ENCODE measurements around the gene ESYT2. TPM values are rescaled to one million over a fixed set of nuclear protein-coding genes. Genes with fewer than 3 reads are reported as not detected.
A peak's percentile ranks its signal among the peaks of the same experiment; 100 is the strongest.

The ESYT2 gene
- total RNA-seq, 1 experiment from 2014 or later = 59.4 TPM

GRCh38 chr7:158825628-158826289 is 3.5 kb downstream of the ESYT2 start:
- Histone ChIP-seq H3K4me1 (peaks cover 23% of the 10 kb centered on the region), H3K4me3 (ENCODE audit: low read depth, low read length) (no peak overlapping the region), H3K9me3 (no peaks in the 10 kb centered on the region), H3K27me3 (replicated peaks; ENCODE audit: control insufficient read depth, insufficient read depth, low read length) (no peaks in the 10 kb centered on the region), H3K36me3 (ENCODE audit: control insufficient read depth, insufficient read depth, low read length) (no peaks in the 10 kb centered on the region)
- intact Hi-C loops (cut with micrococcal nuclease; ENCODE audit: unreplicated experiment) = loop anchor here (10.0 kb wide), 1 partner anchor 61 kb away; no protein-coding TSS in a partner anchor
- Mint-ChIP-seq H3K9me3 (ENCODE audit: unreplicated experiment) (no peaks in the 10 kb centered on the region), H3K27me3 (ENCODE audit: insufficient read depth, unreplicated experiment) (no peaks in the 10 kb centered on the region), H3K4me3 (ENCODE audit: unreplicated experiment) (no peak overlapping the region), H3K27ac (ENCODE audit: unreplicated experiment) (no peak overlapping the region), H3K4me1 (ENCODE audit: low read depth, unreplicated experiment) (peaks cover 25% of the 10 kb centered on the region), H3K36me3 (ENCODE audit: insufficient read depth, unreplicated experiment) (peaks cover 24% of the 10 kb centered on the region)
- TF ChIP-seq, protein P1, sequence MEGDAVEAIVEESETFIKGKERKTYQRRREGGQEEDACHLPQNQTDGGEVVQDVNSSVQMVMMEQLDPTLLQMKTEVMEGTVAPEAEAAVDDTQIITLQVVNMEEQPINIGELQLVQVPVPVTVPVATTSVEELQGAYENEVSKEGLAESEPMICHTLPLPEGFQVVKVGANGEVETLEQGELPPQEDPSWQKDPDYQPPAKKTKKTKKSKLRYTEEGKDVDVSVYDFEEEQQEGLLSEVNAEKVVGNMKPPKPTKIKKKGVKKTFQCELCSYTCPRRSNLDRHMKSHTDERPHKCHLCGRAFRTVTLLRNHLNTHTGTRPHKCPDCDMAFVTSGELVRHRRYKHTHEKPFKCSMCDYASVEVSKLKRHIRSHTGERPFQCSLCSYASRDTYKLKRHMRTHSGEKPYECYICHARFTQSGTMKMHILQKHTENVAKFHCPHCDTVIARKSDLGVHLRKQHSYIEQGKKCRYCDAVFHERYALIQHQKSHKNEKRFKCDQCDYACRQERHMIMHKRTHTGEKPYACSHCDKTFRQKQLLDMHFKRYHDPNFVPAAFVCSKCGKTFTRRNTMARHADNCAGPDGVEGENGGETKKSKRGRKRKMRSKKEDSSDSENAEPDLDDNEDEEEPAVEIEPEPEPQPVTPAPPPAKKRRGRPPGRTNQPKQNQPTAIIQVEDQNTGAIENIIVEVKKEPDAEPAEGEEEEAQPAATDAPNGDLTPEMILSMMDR (IDR thresholded peaks at IDR 0.05; ENCODE audit: insufficient read depth in 1 of 2, low read depth in 1 of 2, low read length in 1 of 2, severe bottlenecking in 1 of 2, unreplicated experiment in 1 of 2) = no peak
- no TSS peak for BruUV-seq (replicated peaks)
- ChIA-PET POLR2A (no interaction called here), CTCF (no interaction called here)
- no peak for DNase-seq

DNA sequence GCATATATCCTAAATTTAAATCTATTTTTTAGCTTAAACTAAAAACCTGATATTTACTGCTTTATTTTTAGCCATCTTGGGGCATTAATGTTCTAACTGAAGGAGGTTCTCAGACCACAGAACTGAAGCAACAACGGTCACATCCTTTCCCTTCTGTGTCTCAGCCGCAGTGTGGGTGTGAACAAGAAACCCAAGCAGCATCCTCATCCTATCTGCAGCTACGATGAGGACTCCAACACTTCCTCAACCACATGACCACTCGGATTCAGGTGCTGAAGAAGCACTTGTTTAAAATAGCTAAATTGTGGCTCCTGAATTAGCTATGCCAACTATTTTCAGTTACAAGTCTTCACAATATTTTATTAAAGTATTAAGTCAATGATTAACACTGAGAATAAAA is 5.3 kb downstream of the ESYT2 start:
- Histone ChIP-seq H3K4me3 (ENCODE audit: low read depth, low read length) (no peak overlapping the region), H3K27me3 (replicated peaks; ENCODE audit: control insufficient read depth, insufficient read depth, low read length) (no peaks in the 10 kb centered on the region), H3K4me1 (peaks cover 35% of the 10 kb centered on the region), H3K9me3 (no peaks in the 10 kb centered on the region), H3K36me3 (ENCODE audit: control insufficient read depth, insufficient read depth, low read length) (no peaks in the 10 kb centered on the region)
- H3K4me3 Mint-ChIP-seq (ENCODE audit: unreplicated experiment) = no peak overlapping the region
- H3K9me3 Mint-ChIP-seq (ENCODE audit: unreplicated experiment) = no peaks in the 10 kb centered on the region
- no peak overlapping the region for H3K27ac Mint-ChIP-seq (ENCODE audit: unreplicated experiment)
- no TSS peak for BruUV-seq (replicated peaks)
- ChIA-PET CTCF (no interaction called here), POLR2A (no interaction called here)
- TF ChIP-seq, protein P1 (IDR thresholded peaks at IDR 0.05; ENCODE audit: insufficient read depth in 1 of 2, low read depth in 1 of 2, low read length in 1 of 2, severe bottlenecking in 1 of 2, unreplicated experiment in 1 of 2) = no peak
- H3K27me3 Mint-ChIP-seq (ENCODE audit: insufficient read depth, unreplicated experiment) = no peaks in the 10 kb centered on the region
- peaks cover 36% of the 10 kb centered on the region for H3K4me1 Mint-ChIP-seq (ENCODE audit: low read depth, unreplicated experiment)
- H3K36me3 Mint-ChIP-seq (ENCODE audit: insufficient read depth, unreplicated experiment) = peaks cover 12% of the 10 kb centered on the region
- intact Hi-C loops (cut with micrococcal nuclease; ENCODE audit: unreplicated experiment) = loop anchor here (10.0 kb wide), 1 partner anchor 59 kb away; no protein-coding TSS in a partner anchor
- DNase-seq = no peak

DNA sequence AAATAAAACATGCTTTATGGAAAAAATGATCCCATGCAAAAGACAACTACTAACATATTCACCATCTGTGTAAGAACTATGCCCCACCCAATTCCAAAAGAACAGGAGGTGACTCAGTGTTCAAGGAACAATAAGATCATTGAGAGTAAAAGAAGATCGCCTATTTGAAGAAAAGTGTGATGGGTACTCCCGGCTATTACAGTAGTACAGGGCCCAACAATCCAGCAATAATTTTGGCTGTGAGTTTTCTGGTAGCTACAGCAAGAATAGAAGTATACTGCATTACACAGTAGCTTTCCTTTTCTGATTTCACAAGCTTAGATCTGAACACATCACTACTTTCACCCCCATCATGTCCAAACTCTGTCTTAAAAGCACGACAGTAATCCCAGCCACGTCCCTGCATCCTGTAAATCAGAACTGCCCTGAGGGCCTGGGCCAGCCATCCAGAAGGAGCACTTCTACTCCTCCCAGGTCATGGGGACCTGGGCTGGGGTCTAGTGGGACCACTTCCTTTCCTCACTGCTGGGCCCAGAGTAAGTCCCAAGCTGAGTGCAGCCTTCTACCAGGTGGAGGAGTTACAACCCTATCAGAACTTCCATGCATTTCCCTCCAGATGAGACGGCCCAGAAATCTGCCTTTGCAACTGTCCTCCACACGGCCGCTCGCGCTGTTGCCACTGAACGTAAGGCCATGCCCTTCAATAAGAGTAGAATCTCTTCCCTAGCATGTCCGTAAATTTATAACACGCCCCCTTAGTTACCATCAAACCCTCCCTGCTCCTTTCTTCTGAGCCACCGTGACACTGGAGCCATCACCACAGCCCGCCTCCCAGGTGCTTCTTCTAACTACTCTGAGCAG is 7.9 kb downstream of the ESYT2 start:
- peak overlapping the region; percentile 89 for H3K27ac Mint-ChIP-seq (ENCODE audit: unreplicated experiment)
- POLR2A ChIA-PET = no interaction called here
- no peaks in the 10 kb centered on the region for H3K27me3 Mint-ChIP-seq (ENCODE audit: insufficient read depth, unreplicated experiment)
- intact Hi-C loops (cut with micrococcal nuclease; ENCODE audit: unreplicated experiment) = loop anchor here (10.0 kb wide), 1 partner anchor 57 kb away; no protein-coding TSS in a partner anchor
- Histone ChIP-seq H3K36me3 (ENCODE audit: control insufficient read depth, insufficient read depth, low read length) (no peaks in the 10 kb centered on the region), H3K27me3 (replicated peaks; ENCODE audit: control insufficient read depth, insufficient read depth, low read length) (no peaks in the 10 kb centered on the region), H3K9me3 (no peaks in the 10 kb centered on the region), H3K4me1 (peaks cover 53% of the 10 kb centered on the region), H3K4me3 (ENCODE audit: low read depth, low read length) (no peak overlapping the region)
- peak overlapping the region; percentile 39 for H3K4me3 Mint-ChIP-seq (ENCODE audit: unreplicated experiment)
- H3K4me1 Mint-ChIP-seq (ENCODE audit: low read depth, unreplicated experiment) = peaks cover 47% of the 10 kb centered on the region
- H3K9me3 Mint-ChIP-seq (ENCODE audit: unreplicated experiment) = no peaks in the 10 kb centered on the region
- BruUV-seq (replicated peaks) = no TSS peak
- DNase-seq = no peak
- CTCF ChIA-PET = no interaction called here
- TF ChIP-seq, protein P1 (IDR thresholded peaks at IDR 0.05; ENCODE audit: insufficient read depth in 1 of 2, low read depth in 1 of 2, low read length in 1 of 2, severe bottlenecking in 1 of 2, unreplicated experiment in 1 of 2) = no peak
- peaks cover 15% of the 10 kb centered on the region for H3K36me3 Mint-ChIP-seq (ENCODE audit: insufficient read depth, unreplicated experiment)

All from Caco-2 (cell line).